GM12892 (cell line): ENCODE data around the gene CNTN4.

ENCODE experiments used
- POLR2A ChIP-seq: IDR thresholded peaks from 2 replicates; pipeline ENCODE4 v1.6.1; 2011; ENCODE audit warnings: low read depth, low read length, control low read depth
- TAF1 ChIP-seq: IDR thresholded peaks from 2 replicates; pipeline ENCODE4 v1.6.1; 2011; ENCODE audit warnings: low read depth, mild to moderate bottlenecking, control low read depth, low read length, borderline replicate concordance

DNA sequence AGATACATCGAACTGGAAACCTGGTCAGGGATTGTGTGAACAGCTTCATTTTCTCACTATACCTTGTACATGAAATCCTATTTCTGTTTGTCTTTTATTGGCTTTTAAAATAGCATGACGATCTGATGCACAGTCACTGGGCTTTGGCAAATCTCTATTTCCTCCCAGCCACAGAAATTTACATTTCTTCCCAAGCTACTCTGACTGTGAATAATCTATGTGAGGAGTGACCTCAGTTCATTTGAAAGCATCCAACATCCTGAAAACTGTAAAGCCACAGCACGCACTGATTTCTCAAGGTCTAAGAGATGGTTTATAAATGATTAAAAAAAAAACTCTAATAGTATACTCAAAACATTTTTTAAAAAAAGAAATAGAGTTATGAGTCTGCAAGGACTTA is 561.2 kb downstream of the CNTN4 start:
- TF ChIP-seq POLR2A: no peak
- no peak for TF ChIP-seq TAF1
